Measurements from ENCODE around the gene PTPRN2. TPM values are rescaled to one million over a fixed set of nuclear protein-coding genes. Genes with fewer than 3 reads are reported as not detected.

PTPRN2 gene
- total and polyA plus RNA-seq, 2 donors (not counting 3 experiments of a cell fraction or from before 2014, with no cell fraction given) = 0.62 to 0.88 TPM

GRCh38 chr7:158028971-158029370 lies 558.7 kb downstream of the PTPRN2 start:
- ChIA-PET CTCF (no interaction called here), POLR2A (no interaction called here)
- H3K27me3 ChIP-seq (ENCODE audit: control insufficient read depth in 2 of 2, insufficient read depth in 2 of 2, low read length in 2 of 2) = no peaks in the 10 kb centered on the region
- intact Hi-C loops (cut with micrococcal nuclease) = no loop called here
- no peaks in the 10 kb centered on the region for H3K9me3 ChIP-seq (replicated peaks; ENCODE audit: control insufficient read depth, insufficient read depth, low read length)
- H3K9ac ChIP-seq (replicated peaks; ENCODE audit: extremely low read depth, insufficient read depth, low read length) = no peak overlapping the region
- DNase-seq (ENCODE audit: low read depth, low spot score) (no peak), FAIRE-seq (no peak)
- H3K4me1 ChIP-seq (ENCODE audit: control insufficient read depth, extremely low read depth, insufficient read depth, low read length) = no peaks in the 10 kb centered on the region
- no peaks in the 10 kb centered on the region for H3K9me1 ChIP-seq (replicated peaks; ENCODE audit: control insufficient read depth, extremely low read depth, insufficient read depth, low read length)
- H3K79me2 ChIP-seq (ENCODE audit: control insufficient read depth, insufficient read depth, low read length) = no peaks in the 10 kb centered on the region
- no TSS peak for BruUV-seq (replicated peaks)
- no peak overlapping the region for H3K27ac ChIP-seq (ENCODE audit: insufficient read depth, low read depth, low read length)
- H3K36me3 ChIP-seq (ENCODE audit: control insufficient read depth in 2 of 2, extremely low read depth in 1 of 2, insufficient read depth in 2 of 2, low read length in 2 of 2) = no peaks in the 10 kb centered on the region
- dilution Hi-C loops (cut with MboI; ENCODE audit: extremely low pct_ligation_motif_present, low sequenced_read_pairs) = no loop called here
- no peaks in the 10 kb centered on the region for H4K20me1 ChIP-seq (replicated peaks; ENCODE audit: control insufficient read depth, extremely low read depth, insufficient read depth, low read length)
- no peak overlapping the region for H3K4me3 ChIP-seq (replicated peaks in 1 of 3; ENCODE audit: insufficient read depth in 1 of 3, low read depth in 1 of 3, low read length in 3 of 3)
- H3K4me2 ChIP-seq (ENCODE audit: insufficient read depth, low read length) = no peak overlapping the region
- TF ChIP-seq, protein P1, sequence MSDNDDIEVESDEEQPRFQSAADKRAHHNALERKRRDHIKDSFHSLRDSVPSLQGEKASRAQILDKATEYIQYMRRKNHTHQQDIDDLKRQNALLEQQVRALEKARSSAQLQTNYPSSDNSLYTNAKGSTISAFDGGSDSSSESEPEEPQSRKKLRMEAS (IDR thresholded peaks at IDR 0.05; ENCODE audit: insufficient read depth, insufficient read length) = no peak
- no peak for TF ChIP-seq GATA2 (IDR thresholded peaks at IDR 0.05; ENCODE audit: insufficient read depth, insufficient read length, low read depth, low read length)
- no peak for TF ChIP-seq JUN (IDR thresholded peaks at IDR 0.05; ENCODE audit: borderline replicate concordance, insufficient read depth, insufficient read length, low read depth)
- TF ChIP-seq, protein P2, sequence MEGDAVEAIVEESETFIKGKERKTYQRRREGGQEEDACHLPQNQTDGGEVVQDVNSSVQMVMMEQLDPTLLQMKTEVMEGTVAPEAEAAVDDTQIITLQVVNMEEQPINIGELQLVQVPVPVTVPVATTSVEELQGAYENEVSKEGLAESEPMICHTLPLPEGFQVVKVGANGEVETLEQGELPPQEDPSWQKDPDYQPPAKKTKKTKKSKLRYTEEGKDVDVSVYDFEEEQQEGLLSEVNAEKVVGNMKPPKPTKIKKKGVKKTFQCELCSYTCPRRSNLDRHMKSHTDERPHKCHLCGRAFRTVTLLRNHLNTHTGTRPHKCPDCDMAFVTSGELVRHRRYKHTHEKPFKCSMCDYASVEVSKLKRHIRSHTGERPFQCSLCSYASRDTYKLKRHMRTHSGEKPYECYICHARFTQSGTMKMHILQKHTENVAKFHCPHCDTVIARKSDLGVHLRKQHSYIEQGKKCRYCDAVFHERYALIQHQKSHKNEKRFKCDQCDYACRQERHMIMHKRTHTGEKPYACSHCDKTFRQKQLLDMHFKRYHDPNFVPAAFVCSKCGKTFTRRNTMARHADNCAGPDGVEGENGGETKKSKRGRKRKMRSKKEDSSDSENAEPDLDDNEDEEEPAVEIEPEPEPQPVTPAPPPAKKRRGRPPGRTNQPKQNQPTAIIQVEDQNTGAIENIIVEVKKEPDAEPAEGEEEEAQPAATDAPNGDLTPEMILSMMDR (IDR thresholded peaks at IDR 0.05; ENCODE audit: extremely low read depth in 1 of 2, insufficient read depth in 1 of 2, low read depth in 1 of 2, low read length in 2 of 2) = no peak
- no peak for TF ChIP-seq FOS (IDR thresholded peaks at IDR 0.05; ENCODE audit: borderline replicate concordance, insufficient read depth, low read length)
- TF ChIP-seq POLR2AphosphoS5 (IDR thresholded peaks at IDR 0.05; ENCODE audit: insufficient read depth, low read depth, low read length) = no peak
- no peak for TF ChIP-seq MYC (IDR thresholded peaks at IDR 0.05; ENCODE audit: low read depth, low read length)
- TF ChIP-seq POLR2A (IDR thresholded peaks at IDR 0.05; ENCODE audit: low read depth, low read length) = no peak
- no peak for TF ChIP-seq EZH2 (IDR thresholded peaks at IDR 0.05; ENCODE audit: borderline replicate concordance, low read depth, low read length, severe bottlenecking)
- H2AFZ ChIP-seq (ENCODE audit: low read depth, low read length) = no peak overlapping the region

All from endothelial cell of umbilical vein (primary cell).